ENCODE measurements around the gene RAI14.

Gene RAI14

DNA sequence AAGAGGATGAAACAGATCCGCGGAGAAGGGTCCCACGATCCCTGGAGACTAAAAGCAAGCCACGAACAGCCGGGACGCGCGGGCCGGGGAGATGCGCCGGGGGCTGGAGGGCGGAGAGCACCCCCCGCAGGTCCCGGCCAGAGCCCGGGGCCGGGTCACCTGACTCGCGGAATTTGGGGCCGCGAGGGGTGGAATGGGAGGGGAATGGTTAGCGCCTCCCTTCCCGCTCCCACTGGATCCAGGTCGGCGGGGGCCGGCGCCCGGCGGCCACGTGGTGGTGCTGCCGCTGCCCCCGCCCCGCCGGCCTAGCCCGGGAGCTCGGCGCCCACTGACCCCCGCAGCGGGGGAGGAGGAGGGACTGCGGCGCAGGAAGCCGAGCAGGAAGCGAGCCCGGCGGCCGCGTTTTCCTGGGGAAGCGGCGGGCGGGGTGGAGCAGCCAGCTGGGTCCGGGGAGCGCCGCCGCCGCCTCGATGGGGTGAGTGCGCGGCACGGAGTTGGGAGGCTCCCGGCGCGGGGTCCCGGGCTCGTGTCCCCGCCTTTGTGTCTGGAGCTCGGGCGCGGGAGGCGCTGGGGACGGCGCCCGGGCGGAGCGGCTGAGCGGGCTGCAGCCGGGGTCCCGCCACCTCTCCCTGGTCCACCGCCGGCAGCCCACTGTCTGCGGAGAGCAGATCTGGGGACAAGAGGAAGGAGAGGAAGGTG lies at the start of gene RAI14:
RAI14 (plus strand) TSS at position 328 of the 699 bp plus-strand sequence. CDS start 30,592 bp downstream, outside the sequence.
- DNase-seq = peak; percentile 93

DNA sequence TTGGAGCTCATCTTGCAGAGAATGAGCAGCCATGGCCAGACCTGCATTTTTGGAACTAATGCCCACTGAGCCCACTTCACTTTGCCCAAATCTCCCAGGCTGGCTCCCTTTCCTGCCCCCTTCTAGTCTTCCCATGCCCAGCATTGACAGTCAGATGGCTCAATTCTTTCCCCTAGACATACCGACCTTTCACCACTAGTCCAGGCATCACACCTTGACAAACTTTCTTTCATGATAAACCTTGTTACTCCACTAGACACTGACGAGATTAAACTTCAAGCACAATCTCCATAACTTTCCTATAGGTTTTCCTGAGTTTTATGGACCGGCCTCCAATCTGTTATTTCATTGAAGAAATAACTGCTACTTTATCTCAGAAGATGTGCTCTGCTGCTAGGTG lies 47.8 kb upstream of the RAI14 start:
- no peak for DNase-seq

DNA sequence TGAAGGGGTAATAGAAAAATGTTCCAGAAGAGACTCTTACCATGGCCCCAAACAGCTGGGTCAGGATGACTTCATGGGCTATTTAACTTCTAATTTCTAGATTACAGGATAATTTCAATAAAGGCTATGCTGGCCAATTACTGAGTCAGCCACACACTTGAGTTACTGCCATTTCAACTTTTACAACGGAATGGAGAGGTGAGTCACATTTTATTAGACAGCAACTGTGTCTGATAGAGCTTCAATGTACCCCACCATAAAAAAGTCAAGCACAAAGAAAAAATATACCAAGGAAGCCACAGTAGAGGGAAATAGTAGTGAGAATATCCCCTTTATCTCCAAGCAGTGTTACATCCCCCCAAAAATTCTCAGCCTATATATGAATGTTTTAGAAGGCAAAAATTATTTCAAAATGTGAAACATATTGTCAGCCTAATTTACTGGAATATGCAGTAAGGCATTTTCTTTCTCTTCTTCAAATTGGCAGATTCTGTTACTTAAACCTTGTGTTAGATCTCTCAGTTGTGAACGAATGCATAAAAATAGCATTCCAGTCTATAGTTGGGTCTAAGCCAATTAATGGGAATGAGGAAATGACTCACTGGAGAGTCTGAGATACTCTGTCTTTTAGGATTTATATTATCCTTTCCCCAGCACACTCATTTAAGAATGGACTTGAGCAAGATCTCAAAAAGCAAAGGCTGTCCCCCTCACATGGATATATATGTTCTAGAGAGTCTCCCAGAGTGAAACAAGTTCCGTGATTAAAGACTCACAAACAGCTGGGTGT lies 47.1 kb upstream of the RAI14 start:
- peak; percentile 93 for DNase-seq

DNA sequence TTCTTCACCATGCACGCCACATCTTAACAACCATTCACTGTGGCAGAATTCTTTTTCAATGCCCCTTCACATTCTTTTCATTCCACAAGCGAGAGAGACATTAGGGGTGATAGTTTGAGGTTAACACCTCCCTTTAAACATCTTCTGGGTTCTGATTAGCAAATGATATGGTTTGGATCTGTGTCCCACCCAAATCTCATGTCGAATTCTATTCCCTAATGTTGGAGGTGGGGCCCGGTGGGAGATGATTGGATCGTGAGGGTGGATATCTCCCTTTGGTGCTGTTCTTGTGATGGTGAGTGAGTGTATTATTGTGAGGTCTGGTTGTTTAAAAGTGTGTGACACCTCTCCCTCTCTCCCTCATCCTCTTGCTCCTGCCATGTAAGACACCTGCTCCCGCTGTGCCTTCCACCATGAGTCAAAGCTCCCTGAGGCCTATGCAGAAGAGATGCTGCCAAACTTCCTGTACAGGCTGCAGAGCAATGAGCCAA lies 46.1 kb upstream of the RAI14 start:
- peak; percentile 86 for DNase-seq

DNA sequence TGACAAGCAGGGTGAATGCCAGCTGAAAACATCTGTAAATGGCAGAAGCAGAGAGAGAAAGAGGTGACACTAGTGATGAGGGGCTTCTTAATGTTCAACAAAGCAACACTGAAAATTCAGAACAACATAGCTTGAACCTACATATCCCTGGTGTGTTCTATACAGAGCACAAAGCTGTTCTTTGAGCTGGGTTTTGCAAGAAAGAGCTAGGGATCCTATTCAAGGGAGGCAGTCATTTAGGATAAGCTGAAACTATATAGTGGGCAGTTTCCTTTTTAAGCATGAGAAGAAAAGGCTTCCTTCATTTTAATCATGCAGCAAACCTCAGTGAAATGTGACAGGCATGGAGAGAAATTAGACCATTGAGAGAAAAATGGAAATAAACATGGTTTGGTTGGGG lies 45.6 kb upstream of the RAI14 start:
- DNase-seq = no peak

DNA sequence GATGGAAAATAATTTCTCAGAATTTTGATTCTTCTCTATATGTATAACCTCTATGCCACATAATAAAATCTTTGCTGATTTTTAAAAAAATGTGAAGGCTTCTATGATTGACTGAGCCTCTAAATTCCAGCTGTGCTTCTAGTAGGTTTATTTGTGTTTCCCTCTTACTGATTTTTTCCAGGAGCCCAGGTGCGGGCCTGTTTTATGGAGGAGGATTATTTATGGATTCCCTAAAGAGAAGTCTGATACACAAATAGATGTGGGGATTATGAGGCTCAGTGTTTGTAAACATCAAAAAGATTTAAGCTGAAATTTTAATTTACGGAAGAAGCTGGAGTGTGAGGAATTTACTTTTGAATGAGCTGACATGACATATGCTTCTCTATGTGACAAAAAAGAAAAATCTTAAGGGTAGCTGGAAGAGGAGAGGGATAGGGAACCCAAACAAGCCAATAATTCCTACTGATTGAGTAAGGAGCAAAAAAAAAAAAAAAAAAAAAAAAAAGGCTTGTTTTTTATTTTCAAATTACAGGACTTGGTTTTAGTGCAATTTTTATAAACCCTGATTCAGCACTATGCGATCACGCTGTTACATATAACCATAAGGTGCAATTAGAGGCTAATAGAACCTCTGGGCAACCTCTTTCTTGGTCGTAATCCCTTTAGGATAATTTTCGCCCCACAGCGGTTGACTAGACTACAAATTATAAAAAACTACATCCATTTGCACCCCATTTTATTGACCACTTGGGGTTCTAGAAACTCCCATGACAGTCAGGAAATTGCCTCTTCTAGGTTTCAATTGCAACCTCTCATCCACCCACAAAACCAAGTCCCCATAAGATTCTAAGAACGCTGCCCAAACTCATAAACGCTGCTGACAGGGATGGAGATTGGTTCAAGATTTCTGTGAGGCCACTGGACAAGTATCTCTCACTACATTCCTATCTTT lies 44.4 kb upstream of the RAI14 start:
- no peak for DNase-seq

DNA sequence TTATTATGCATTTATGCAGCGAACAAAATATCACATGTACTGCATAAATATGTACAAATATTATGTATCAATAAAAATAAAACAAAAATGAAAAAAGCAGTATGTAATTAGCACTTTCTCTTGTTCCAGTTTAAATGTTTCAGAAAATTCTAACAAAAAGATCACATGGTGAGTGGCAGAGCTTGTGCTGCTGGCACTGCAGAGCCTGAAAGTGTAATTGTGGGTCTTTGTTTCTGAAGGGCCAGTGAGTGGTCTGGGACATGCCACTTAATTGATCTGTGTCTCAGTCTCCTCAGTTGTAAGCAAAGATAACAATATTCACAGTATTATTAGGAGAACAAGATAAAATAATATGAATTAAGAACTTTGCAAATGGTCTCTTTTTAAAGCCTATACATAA lies 39.5 kb upstream of the RAI14 start:
- no peak for DNase-seq

DNA sequence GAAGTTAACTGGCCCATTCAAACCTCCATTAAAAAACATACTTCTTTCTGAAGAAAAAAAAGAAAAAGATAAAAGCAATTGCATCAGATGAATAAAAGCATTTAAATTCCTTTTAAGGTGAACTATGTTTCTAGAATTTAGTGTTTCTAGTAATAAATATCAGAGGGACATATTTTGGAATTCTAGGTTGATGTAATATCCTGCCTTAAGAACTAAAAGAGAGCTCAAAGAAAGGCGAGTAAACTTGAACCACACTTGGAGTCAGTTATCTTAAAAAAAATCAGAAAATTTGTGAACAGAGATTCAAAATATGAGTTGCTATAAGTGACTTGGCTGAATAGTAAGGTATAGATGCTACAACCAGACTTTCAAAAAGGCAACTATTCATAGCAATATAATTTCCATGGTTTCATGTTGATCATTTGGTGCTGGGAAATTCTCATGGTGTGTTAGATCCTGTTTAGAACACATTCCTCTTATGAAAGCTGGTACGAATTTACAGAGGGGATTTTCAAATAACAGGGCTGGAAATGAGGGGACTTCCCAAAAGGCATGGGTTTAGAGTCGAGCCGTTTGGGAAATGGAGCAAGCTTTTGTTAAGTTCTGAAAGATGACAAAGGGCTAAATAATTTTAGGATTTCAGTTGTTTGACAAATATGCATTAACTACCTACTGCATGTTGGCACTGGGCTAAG lies 37.6 kb upstream of the RAI14 start:
- DNase-seq = no peak

DNA sequence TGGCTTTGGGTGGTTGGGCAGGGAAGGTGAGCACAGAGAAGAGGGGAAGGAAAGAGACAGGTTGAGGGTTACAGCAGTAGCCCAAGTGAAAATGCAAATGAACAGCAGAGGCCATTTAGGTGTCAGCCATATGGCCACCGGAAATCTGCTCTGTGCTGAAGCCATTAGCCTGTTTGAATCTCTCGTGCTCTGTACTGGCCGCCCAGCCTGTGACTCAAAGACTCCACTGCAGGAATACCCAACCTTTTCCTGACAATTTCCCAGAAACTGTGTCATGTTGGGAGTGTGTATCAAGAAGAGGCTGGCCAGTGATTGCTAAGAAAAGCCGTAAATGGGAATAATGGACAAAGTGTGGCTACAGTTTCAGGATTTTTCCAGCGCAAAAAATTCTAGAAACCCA lies 35.9 kb upstream of the RAI14 start:
- no peak for DNase-seq

DNA sequence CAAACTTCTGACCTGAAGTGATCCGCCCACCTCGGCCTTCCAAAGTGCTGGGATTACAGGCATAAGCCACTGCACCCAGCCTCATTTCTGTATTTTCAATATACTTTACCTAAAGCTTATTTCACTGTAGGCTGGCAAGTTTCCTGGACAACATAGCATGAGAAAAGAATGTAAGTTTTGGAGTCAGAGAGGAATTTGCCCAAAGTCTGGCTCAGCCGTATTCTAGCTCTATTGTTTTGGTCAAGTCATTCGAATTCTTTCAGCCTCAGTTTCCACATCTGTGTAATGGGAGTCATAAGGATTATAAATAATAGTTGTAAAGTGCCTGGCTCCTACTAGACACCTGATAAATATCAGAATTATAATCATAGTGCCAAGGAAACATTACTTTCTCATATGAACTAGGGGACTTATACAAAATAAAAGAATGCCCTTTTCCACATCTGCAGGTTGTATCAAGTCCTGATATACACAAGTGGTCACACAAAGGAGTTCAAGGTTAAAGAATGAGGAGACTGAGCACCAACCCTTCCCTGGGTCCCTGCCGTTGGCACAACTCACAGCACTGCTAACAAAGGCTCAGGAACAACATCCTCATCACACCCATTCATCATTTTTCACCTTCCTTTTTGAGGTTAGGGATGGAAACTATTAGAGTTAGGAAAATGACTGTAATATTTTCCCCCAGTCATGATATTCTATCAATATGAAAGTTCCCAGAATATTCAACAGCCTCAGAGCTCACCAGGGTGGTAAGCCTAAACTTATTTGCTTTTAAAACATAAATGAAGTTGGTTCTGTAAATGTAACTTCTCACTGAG lies 34.6 kb upstream of the RAI14 start:
- peak; percentile 34 for DNase-seq

DNA sequence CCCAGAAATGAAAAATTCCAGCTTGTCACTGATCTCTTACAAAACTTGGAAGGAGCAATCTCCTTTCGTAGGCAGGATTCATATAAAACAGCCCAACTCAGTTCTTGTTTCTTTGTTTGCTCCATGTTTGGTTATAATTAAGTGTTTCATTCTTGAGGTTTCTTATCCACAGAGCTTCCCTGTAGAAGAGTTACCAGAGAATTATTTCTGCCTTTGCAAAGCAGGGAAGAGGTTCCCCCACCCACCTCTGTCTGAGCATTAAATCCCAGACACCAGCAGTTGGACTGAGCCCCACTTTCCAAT lies 34.1 kb upstream of the RAI14 start:
- DNase-seq = no peak

DNA sequence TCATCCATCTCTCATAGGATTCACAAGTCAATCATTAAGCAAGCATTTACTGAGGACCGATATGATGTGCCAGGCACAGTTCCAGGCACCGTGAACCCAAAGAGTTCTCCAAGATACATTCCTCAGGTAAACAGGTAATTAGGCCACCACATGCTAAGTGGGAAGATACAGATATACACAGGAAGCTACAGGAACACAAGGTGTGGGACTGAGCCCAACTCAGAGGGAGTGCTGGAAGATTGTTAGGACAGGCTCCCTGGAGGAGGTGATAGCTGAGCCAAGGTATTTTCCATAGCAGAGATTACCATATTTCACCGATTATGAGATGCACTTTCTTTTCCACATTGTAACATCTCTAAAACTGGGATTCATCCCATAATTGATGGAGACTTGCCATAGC lies 31.4 kb upstream of the RAI14 start:
- no peak for DNase-seq

DNA sequence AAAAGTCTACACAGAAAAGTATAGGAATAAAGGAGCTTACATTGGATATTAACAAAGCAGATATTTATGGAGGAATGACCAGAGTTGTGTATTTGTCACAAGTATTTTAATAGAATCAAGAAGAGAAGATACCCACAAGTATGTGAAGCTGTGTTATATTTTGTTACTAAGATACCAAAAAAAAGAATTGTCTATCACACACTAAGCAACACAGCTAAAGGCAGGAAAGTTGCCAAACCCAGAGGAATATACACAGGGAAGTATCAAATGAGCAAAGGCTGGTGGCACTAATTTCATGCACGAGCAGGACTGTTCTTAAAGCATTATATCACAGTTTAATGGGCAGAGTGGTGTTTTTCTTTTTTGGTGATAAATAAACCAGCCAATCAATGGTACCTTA lies 30.9 kb upstream of the RAI14 start:
- no peak for DNase-seq

DNA sequence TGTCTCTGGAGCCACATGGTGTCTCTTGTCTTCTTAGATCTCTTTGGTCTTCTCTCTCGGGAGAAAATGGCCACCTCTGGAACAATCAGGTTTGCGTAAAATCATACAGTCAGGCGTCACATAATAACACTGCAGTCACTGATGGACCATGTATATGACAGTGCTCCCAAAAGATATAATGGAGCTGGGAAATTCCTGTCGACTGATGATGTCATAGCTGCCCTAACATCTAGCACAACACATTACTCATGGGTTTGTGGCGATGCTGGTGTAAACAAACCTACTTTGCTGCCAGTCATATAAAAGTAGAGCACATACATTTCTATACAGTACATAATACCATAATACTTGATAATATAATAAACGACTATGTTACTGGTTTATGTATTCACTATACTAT lies 30.1 kb upstream of the RAI14 start:
- DNase-seq = peak; percentile 91

DNA sequence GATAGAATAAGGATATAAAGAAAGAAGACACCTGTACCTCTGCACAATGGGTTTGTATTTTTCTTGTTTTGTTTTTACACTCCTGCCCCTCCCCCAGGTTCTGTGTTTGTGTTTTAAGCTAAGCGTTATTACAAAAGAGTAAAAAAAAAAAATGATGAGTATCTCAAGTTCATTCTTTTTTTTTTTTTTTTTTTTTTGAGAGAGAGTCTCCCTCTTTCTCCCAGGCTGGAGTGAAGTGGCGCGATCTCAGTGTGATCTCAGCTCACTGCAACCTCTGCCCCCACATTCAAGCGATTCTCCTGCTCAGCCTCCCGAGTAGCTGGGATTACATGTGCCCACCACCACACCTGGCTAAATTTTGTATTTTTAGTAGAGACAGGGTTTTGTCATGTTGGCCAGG lies 29.4 kb upstream of the RAI14 start:
- DNase-seq = no peak

DNA sequence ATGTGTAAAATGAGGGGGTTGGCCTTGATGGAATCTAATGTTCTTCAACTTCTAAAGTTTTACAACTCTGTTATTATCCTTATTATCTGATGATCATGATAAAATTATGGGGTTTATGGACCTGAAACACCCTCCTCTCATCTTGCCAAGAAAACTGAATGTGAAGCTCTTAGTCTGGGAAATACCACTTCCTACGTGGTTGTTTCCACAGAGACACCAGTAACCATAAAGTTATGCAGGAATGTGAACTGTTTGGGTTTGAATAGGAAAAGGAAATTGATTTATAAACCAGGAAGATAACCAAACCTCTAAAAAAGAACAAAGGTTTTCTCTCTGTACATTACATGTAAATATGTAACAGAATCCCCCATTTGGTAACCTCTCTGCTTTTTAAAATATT lies 28.3 kb upstream of the RAI14 start:
- peak; percentile 83 for DNase-seq

DNA sequence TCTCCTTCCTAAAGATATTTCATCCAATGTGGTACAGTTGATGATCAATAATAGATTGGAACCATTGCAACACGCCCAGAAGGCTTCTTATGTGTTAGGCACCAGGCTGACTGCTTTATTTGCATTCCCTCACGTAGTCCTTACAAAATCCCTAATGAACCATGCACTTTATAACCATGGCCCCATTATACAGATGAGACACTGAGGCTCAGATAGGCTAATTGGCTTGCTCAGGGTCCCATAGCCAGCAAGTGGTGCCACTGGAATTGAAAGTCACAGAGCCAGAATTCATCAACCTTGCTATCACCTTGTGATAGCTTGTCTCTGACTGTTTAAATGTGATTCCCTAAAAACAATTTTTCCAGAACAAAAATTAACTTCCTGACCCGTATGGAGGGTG lies 27.8 kb upstream of the RAI14 start:
- no peak for DNase-seq

DNA sequence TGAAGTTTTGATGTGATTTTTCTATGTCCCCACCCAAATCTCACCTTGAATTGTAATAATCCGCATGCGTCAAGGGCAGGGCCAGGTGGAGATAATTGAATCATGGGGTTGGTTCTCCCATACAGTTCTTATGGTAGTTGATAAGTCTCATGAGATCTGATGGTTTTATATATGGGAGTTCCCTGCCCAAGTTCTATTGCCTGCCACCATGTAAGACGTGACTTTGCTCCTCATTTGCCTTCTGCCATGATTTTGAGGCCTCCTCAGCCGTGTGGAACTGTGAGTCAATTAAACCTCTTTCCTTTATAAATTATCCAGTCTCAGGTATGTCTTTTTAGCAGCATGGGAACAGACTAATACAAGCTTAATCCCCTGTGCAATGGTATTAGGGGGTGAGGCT lies 25.5 kb upstream of the RAI14 start:
- DNase-seq = no peak

DNA sequence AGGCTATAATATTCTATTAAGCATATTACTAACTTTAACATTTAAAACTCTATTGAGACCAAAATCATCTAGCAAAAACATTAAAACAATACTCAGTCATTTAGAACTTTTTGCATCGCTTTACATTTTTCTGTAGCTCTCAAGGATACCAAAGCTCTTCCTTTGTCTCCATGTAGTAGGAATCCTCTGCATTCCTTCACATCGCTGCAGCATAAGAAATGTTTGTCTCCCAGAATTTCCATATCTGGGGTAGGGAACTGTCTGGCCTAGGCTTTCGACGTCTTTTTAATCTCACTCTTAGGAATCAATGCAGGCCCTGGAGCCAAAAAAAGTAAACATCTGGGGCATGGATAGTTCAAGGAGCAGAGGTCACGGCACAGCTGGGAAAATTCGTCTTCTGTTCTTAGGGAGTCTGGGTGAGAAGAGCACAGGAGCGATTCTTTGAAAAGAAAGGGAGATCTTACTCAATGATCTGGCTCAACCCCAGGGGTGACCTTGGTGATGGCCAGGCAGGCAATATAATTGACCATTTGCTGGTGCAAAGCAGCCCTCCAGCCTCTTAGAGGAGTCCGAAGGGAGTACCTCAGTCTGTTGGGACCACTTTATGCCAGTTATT lies 23.2 kb upstream of the RAI14 start:
- DNase-seq = no peak

DNA sequence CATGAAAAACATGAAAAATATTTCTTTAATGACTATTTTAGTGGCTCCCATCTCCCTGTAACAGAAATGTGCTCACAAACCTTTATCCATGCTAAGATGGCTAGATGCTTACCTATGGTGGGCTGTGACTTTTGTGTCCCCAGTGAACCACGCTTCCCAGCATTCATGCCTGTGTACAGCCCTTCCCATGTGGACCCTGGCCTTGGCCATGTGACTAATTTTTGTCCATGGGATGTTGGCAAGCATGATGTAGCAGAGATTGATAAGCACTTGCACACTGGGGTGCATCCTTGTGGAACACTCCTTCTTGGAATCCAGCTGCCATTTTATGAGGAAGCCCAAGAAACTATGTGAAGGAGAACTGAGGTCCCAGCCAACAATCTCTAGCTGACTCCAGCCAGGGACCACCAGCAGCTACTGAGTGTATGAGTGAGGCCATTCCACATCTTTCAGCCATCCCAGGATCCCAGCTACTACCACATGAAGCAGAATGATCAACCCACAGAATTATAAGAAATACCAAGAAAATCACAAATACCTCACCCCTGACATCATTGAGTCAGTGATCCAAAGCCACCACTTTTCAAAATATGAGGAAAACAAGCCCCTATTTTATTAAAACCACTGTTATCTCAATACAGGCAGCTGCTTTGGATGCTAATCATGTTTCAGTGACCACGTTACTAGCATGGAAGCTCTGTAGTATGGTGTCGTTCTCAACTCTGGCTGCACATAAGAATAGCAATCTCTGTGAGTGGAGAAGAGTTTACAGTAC lies 16.1 kb upstream of the RAI14 start:
- DNase-seq = peak; percentile 81

Data from EL (cell line).